IPS DF 19.7 (cell line): ENCODE data around the gene GAS7.

Experiments used
- DNase-seq: peaks from one replicate; pipeline ENCODE4 v3.0.0-alpha.2; 2013; ENCODE audit warnings: low read depth, low spot score

Gene GAS7

GRCh38 chr17:10135539-10136257, 62.7 kb downstream of the GAS7 start:
- no peak for DNase-seq

- no peak for DNase-seq
Measured at GRCh38 chr17:10130677-10131076, 67.7 kb downstream of the GAS7 start.

GRCh38 chr17:10130263-10130662, 68.1 kb downstream of the GAS7 start:
- DNase-seq = no peak

- no peak for DNase-seq
Measured at GRCh38 chr17:10127819-10128425, 70.5 kb downstream of the GAS7 start.

- DNase-seq = no peak
Measured at GRCh38 chr17:10126616-10127501, 71.5 kb downstream of the GAS7 start.

- DNase-seq = no peak
Measured at GRCh38 chr17:10126276-10126615, 72.2 kb downstream of the GAS7 start.

- DNase-seq = no peak
Measured at GRCh38 chr17:10125531-10126275, 72.7 kb downstream of the GAS7 start.

- no peak for DNase-seq
Measured at GRCh38 chr17:10123093-10123492, 75.3 kb downstream of the GAS7 start.

- no peak for DNase-seq
Measured at GRCh38 chr17:10121971-10122707, 76.3 kb downstream of the GAS7 start.

GRCh38 chr17:10120749-10121148, 77.7 kb downstream of the GAS7 start:
- no peak for DNase-seq

GRCh38 chr17:10120109-10120485, 78.3 kb downstream of the GAS7 start:
- DNase-seq = no peak

- DNase-seq = no peak
Measured at GRCh38 chr17:10119203-10120108, 79.0 kb downstream of the GAS7 start.

- no peak for DNase-seq
Measured at GRCh38 chr17:10118788-10119130, 79.6 kb downstream of the GAS7 start.

GRCh38 chr17:10117581-10118001, 80.8 kb downstream of the GAS7 start:
- no peak for DNase-seq

- DNase-seq = no peak
Measured at GRCh38 chr17:10116753-10117420, 81.5 kb downstream of the GAS7 start.

- DNase-seq = no peak
Measured at GRCh38 chr17:10116267-10116666, 82.1 kb downstream of the GAS7 start.

- DNase-seq = no peak
Measured at GRCh38 chr17:10115536-10115932, 82.9 kb downstream of the GAS7 start.

GRCh38 chr17:10114931-10115535, 83.4 kb downstream of the GAS7 start:
- no peak for DNase-seq

- no peak for DNase-seq
Measured at GRCh38 chr17:10112962-10113361, 85.4 kb downstream of the GAS7 start.
